H1 (cell line): Measurements from ENCODE around the gene MBD3L2B. TPM values are rescaled to one million over a fixed set of nuclear protein-coding genes. Genes with fewer than 3 reads are reported as not detected.

Source experiments
- CTCF ChIA-PET: fragments of 300-600 bp; sonication (Branson Sonifier 250); formaldehyde crosslinking; loops from one replicate; lab custom pipeline; 2021; ENCODE audit not compliant: partially characterized antibody; lab: Charles Lee
- POLR2A ChIA-PET: fragments of 300-600 bp; sonication (Branson Sonifier 250); formaldehyde crosslinking; loops from one replicate; lab custom pipeline; 2021; ENCODE audit warnings: inconsistent platforms; ENCODE audit not compliant: partially characterized antibody; lab: Charles Lee
- DNase-seq, 2 experiments: peaks; one replicate each; pipeline versions ENCODE4 v3.0.0 to v3.0.0-alpha.2; 2010 to 2022; ENCODE audit warnings: low spot score in 2 of 2, low read depth in 1 of 2, mixed read lengths in 1 of 2
- FAIRE-seq: peaks from 2 replicates; lab custom pipeline; 2011; peaks lifted over from hg19 to GRCh38; lab: Jason Lieb, UNC
- H2AFZ ChIP-seq: 2 replicates; pipeline ENCODE4 v1.8.1; 2012; ENCODE audit warnings: low read length, inconsistent platforms
- H2AK5ac ChIP-seq: 2 replicates; pipeline ENCODE4 v1.6.1; 2013; ENCODE audit warnings: low read depth, low read length
- H2BK120ac ChIP-seq: replicated peaks from 2 replicates; pipeline ENCODE3; 2013; ENCODE audit warnings: low read depth, low read length, inconsistent platforms
- H2BK12ac ChIP-seq: 2 replicates; pipeline ENCODE4 v1.6.1; 2013; ENCODE audit warnings: low read depth, low read length
- H2BK15ac ChIP-seq: 2 replicates; pipeline ENCODE4 v1.6.1; 2013; ENCODE audit warnings: low read length
- H2BK20ac ChIP-seq: 2 replicates; pipeline ENCODE4 v1.6.1; 2013; ENCODE audit warnings: low read length
- H2BK5ac ChIP-seq: 2 replicates; pipeline ENCODE4 v1.6.1; 2013; ENCODE audit warnings: low read depth, low read length
- H3K14ac ChIP-seq: 2 replicates; pipeline ENCODE4 v1.6.1; 2013; ENCODE audit warnings: inconsistent platforms; ENCODE audit not compliant: insufficient read length
- H3K18ac ChIP-seq: 2 replicates; pipeline ENCODE4 v1.6.1; 2013; ENCODE audit warnings: low read length; ENCODE audit errors: extremely low read depth
- H3K23ac ChIP-seq: 2 replicates; pipeline ENCODE4 v1.6.1; 2013; ENCODE audit warnings: inconsistent platforms; ENCODE audit not compliant: insufficient read length
- H3K23me2 ChIP-seq: 2 replicates; pipeline ENCODE4 v1.6.1; 2013; ENCODE audit warnings: low read depth, low read length
- H3K27ac ChIP-seq: 2 replicates; pipeline ENCODE4 v1.6.1; 2011; ENCODE audit warnings: low read depth, low read length, inconsistent platforms
- H3K27me3 ChIP-seq, 4 experiments: replicated peaks in 1 of 4; 1 replicate in 1 of 4; 2 replicates in 3 of 4; pipeline versions ENCODE4 v1.6.1 to v1.8.1; 2011 to 2013; ENCODE audit warnings: low read length in 3 of 4, mild to moderate bottlenecking in 3 of 4, inconsistent platforms in 2 of 4, mixed read lengths in 2 of 4, moderate library complexity in 1 of 4; ENCODE audit not compliant: control insufficient read depth in 3 of 4, insufficient read depth in 3 of 4; ENCODE audit errors: extremely low read depth in 1 of 4
- H3K36me3 ChIP-seq, 4 experiments: 2 replicates each; pipeline versions ENCODE4 v1.6.1 to v1.8.1; 2011 to 2013; ENCODE audit warnings: mild to moderate bottlenecking in 4 of 4, low read length in 3 of 4, moderate library complexity in 2 of 4, control low read depth in 1 of 4, inconsistent platforms in 1 of 4; ENCODE audit not compliant: insufficient read depth in 4 of 4, control insufficient read depth in 2 of 4
- H3K4ac ChIP-seq: replicated peaks from 2 replicates; pipeline ENCODE3; 2013; ENCODE audit warnings: low read length, low read depth, mixed read lengths, inconsistent platforms; ENCODE audit not compliant: insufficient read length
- H3K4me1 ChIP-seq, 4 experiments: replicated peaks in 1 of 4; 1 replicate in 1 of 4; 2 replicates in 3 of 4; pipeline versions ENCODE4 v1.6.1 to v1.8.1; 2011 to 2013; ENCODE audit warnings: low read length in 3 of 4, inconsistent platforms in 2 of 4, mixed read lengths in 1 of 4; ENCODE audit not compliant: insufficient read depth in 4 of 4, control insufficient read depth in 3 of 4
- H3K4me2 ChIP-seq, 2 experiments: 2 replicates each; pipeline versions ENCODE4 v1.6.1 to v1.8.1; 2011 to 2013; ENCODE audit warnings: low read depth in 2 of 2, low read length in 2 of 2, control low read depth in 1 of 2, inconsistent platforms in 1 of 2, mild to moderate bottlenecking in 1 of 2; ENCODE audit not compliant: insufficient read depth in 1 of 2
- H3K4me3 ChIP-seq, 4 experiments: fragments of 200-600, 300-600 bp in 1 of 4; sonication (generic), shearing (Covaris generic), sonication (Bioruptor Twin) in 1 of 4; 2 replicates each; pipeline versions ENCODE4 v1.5.1 to v1.8.1; 2011 to 2016; ENCODE audit warnings: low read length in 4 of 4, low read depth in 3 of 4, control low read depth in 2 of 4, inconsistent platforms in 2 of 4, mild to moderate bottlenecking in 2 of 4, mixed read lengths in 1 of 4, moderate library complexity in 1 of 4; ENCODE audit not compliant: insufficient read depth in 2 of 4; ENCODE audit errors: extremely low read depth in 1 of 4
- H3K56ac ChIP-seq: replicated peaks from 2 replicates; pipeline ENCODE3; 2013; ENCODE audit warnings: low read depth, mild to moderate bottlenecking, mixed read lengths, low read length, inconsistent platforms; ENCODE audit not compliant: insufficient read length
- H3K79me1 ChIP-seq: 2 replicates; pipeline ENCODE4 v1.6.1; 2013; ENCODE audit warnings: low read depth, low read length, control low read depth
- H3K79me2 ChIP-seq, 2 experiments: 2 replicates each; pipeline versions ENCODE4 v1.6.1 to v1.8.1; 2012 to 2013; ENCODE audit warnings: low read length in 2 of 2, mild to moderate bottlenecking in 2 of 2, inconsistent platforms in 1 of 2; ENCODE audit not compliant: insufficient read depth in 2 of 2, control insufficient read depth in 1 of 2
- H3K9ac ChIP-seq, 4 experiments: replicated peaks in 1 of 4; 1 replicate in 1 of 4; 2 replicates in 3 of 4; pipeline versions ENCODE4 v1.6.1 to v1.8.1; 2011 to 2013; ENCODE audit warnings: low read depth in 3 of 4, low read length in 3 of 4, control low read depth in 2 of 4, mild to moderate bottlenecking in 2 of 4, moderate library complexity in 2 of 4, inconsistent platforms in 1 of 4; ENCODE audit errors: extremely low read depth in 1 of 4
- H3K9me3 ChIP-seq, 2 experiments: 2 replicates each; pipeline versions ENCODE4 v1.6.1 to v1.8.1; 2012 to 2013; ENCODE audit warnings: mild to moderate bottlenecking in 2 of 2, moderate library complexity in 2 of 2, control low read depth in 1 of 2, inconsistent platforms in 1 of 2, low read depth in 1 of 2, low read length in 1 of 2, mixed read lengths in 1 of 2; ENCODE audit not compliant: insufficient read depth in 2 of 2
- H4K20me1 ChIP-seq, 2 experiments: replicated peaks in 1 of 2; 2 replicates each; pipeline versions ENCODE3 to v1.8.1; 2011 to 2013; ENCODE audit warnings: inconsistent platforms in 2 of 2, low read length in 2 of 2, mild to moderate bottlenecking in 1 of 2; ENCODE audit not compliant: insufficient read depth in 2 of 2, control insufficient read depth in 1 of 2
- H4K5ac ChIP-seq: 2 replicates; pipeline ENCODE4 v1.6.1; 2013; ENCODE audit warnings: low read length, low read depth, mixed read lengths, inconsistent platforms; ENCODE audit not compliant: insufficient read length
- H4K8ac ChIP-seq: 2 replicates; pipeline ENCODE4 v1.8.0; 2013; ENCODE audit warnings: mild to moderate bottlenecking, moderate library complexity, low read length, inconsistent platforms; ENCODE audit not compliant: insufficient read depth; ENCODE audit errors: extremely low read depth
- H4K91ac ChIP-seq: replicated peaks from 2 replicates; pipeline ENCODE3; 2013; ENCODE audit warnings: low read length, mixed read lengths, inconsistent platforms; ENCODE audit not compliant: insufficient read length
- SP4 ChIP-seq: IDR thresholded peaks from 2 replicates; pipeline ENCODE4 v1.6.1; 2012; ENCODE audit warnings: low read length, inconsistent platforms
- WGBS, 2 experiments: shearing (Covaris generic) in 1 of 2; methylation state at CpG; one replicate each; pipeline versions ENCODE4 v1.1.6 to v1.1.7; 2013 to 2015; ENCODE audit warnings: low lambda C conversion rate in 2 of 2, mixed read lengths in 2 of 2, inconsistent platforms in 1 of 2, low coverage in 1 of 2, missing lambda C conversion rate in 1 of 2; ENCODE audit not compliant: insufficient replicate concordance in 2 of 2, insufficient coverage in 1 of 2, insufficient read length in 1 of 2; ENCODE audit errors: extremely low coverage in 1 of 2, missing lambda C conversion rate in 1 of 2; 5-methylcytosine and 5-hydroxymethylcytosine counted together
- polyA plus RNA-seq, 7 experiments: library from polyadenylated mRNA; depleted of rRNA in 3 of 7; stranded (reverse) in 5 of 7; unstranded in 2 of 7; fragments of >200 nt in 5 of 7; fragments of 200-250 nt in 2 of 7; gene quantifications; 1 replicate in 5 of 7; 2 replicates in 1 of 7; 4 replicates in 1 of 7; pipeline versions ENCODE4 v1.2.1 to v1.2.3, GENCODE V29; 2011 to 2013; ENCODE audit warnings: missing spikeins in 2 of 7, mixed read lengths in 2 of 7
- total RNA-seq: library from RNA; stranded (reverse); fragmentation: NEBNext Ultra II Directional; extraction: Animal tissue kit (Norgen Biotek cat#: 25700); gene quantifications from 2 replicates; pipeline ENCODE4 v1.2.1, GENCODE V29; 2021

Gene MBD3L2B
- total and polyA plus RNA-seq, 2 of the 8 experiments (the other 6 are each of a cell fraction or from before 2014, with no cell fraction given): not detected

GRCh38 chr19:6979399-6979798 is 41.8 kb downstream of the MBD3L2B start:
- H3K79me1 ChIP-seq: no peaks in the 10 kb centered on the region
- no peak overlapping the region for H3K14ac ChIP-seq
- H3K4me1 ChIP-seq: no peaks in the 10 kb centered on the region
- no peak overlapping the region for H2BK15ac ChIP-seq
- no peak overlapping the region for H2AFZ ChIP-seq
- no peak overlapping the region for H3K4me2 ChIP-seq
- no peak overlapping the region for H4K8ac ChIP-seq
- H2BK20ac ChIP-seq: no peak overlapping the region
- DNase-seq: no peak
- H3K4ac ChIP-seq: no peak overlapping the region
- H4K5ac ChIP-seq: no peak overlapping the region
- no peak overlapping the region for H2BK120ac ChIP-seq
- H3K9ac ChIP-seq: no peak overlapping the region
- no peak for FAIRE-seq
- no peak overlapping the region for H3K4me3 ChIP-seq
- H3K23ac ChIP-seq: no peak overlapping the region
- H3K23me2 ChIP-seq: no peaks in the 10 kb centered on the region
- H4K20me1 ChIP-seq: no peaks in the 10 kb centered on the region
- no peaks in the 10 kb centered on the region for H3K27me3 ChIP-seq
- no peak overlapping the region for H3K18ac ChIP-seq
- H3K79me2 ChIP-seq: no peaks in the 10 kb centered on the region
- H2AK5ac ChIP-seq: no peak overlapping the region
- 93% methylated on average over 3 of the region's 3 CpGs; no CpG with 5 or more reads in 1 of the 2 experiments for WGBS, 2 experiments
- H3K9me3 ChIP-seq: peaks cover 64 to 86% of the 10 kb centered on the region in 2 experiments
- H2BK5ac ChIP-seq: no peak overlapping the region
- CTCF ChIA-PET: interaction anchor here (1.2 kb wide), 1 partner anchor 24 kb away, joined by 3 read pairs; no protein-coding TSS in a partner anchor
- H3K56ac ChIP-seq: no peak overlapping the region
- POLR2A ChIA-PET: no interaction called here
- no peak overlapping the region for H3K27ac ChIP-seq
- no peak overlapping the region for H4K91ac ChIP-seq
- H3K36me3 ChIP-seq: no peaks in the 10 kb centered on the region; a peak in 1 of 8 replicates
- H2BK12ac ChIP-seq: no peak overlapping the region
- TF ChIP-seq SP4: no peak
